ENCODE data around the gene SYNPO2. TPM values are rescaled to one million over a fixed set of nuclear protein-coding genes. Genes with fewer than 3 reads are reported as not detected.

Gene SYNPO2
- total and polyA plus RNA-seq, 2 of the 13 experiments (the other 11 are each of a cell fraction or from before 2014, with no cell fraction given), result not detected

DNA sequence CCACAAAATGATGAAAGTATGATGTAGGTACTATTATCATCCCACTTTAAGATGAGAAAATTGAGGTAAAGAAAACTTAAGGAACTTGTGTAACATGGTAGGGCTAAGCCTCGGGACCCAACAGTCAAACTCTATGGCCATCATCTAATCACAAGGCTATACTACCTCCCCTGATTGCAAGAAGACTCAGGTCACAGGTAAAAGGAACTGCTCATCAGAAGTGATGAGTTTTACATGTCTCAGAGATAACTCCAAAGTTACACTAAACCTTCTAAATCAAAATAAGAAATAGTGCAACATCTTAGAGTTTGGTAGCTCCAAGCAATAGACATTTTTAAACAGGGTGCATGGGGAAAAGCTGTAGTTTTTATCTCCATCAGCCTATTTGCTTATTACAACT, 150.5 kb downstream of the SYNPO2 start:
- Histone ChIP-seq H3K9me3 (ENCODE audit: low read length) (no peaks in the 10 kb centered on the region), H3K4me3 (replicated peaks in 1 of 3; ENCODE audit: insufficient read depth in 1 of 3, low read depth in 2 of 3, low read length in 3 of 3) (no peak overlapping the region), H3K27ac (ENCODE audit: extremely low read length, insufficient read depth, low read length) (no peak overlapping the region), H3K4me1 (ENCODE audit: insufficient read depth, low read length) (no peaks in the 10 kb centered on the region), H3K27me3 (ENCODE audit: control insufficient read depth in 1 of 2, insufficient read depth in 2 of 2, low read length in 2 of 2) (0 out of 5 replicates have a peak, but pooled peaks cover 0 to 5% of the 10 kb centered on the region in 2 experiments), H3K4me2 (ENCODE audit: low read depth, low read length) (no peak overlapping the region), H4K20me1 (ENCODE audit: insufficient read depth, low read length) (no peaks in the 10 kb centered on the region), H3K9ac (ENCODE audit: insufficient read depth, low read depth, low read length) (no peak overlapping the region), H3K79me2 (ENCODE audit: insufficient read depth, low read length) (no peaks in the 10 kb centered on the region), H2AFZ (ENCODE audit: low read length) (no peak overlapping the region), H3K36me3 (replicated peaks in 1 of 2; ENCODE audit: control insufficient read depth in 1 of 2, insufficient read depth in 2 of 2, low read length in 2 of 2) (no peaks in the 10 kb centered on the region)
- intact Hi-C loops (cut with micrococcal nuclease; ENCODE audit: unreplicated experiment) (loop anchor here (1.0 kb wide), 1 partner anchor 57 kb away; no protein-coding TSS in a partner anchor), in situ Hi-C loops (cut with HindIII; ENCODE audit: extremely low pct_ligation_motif_present, low pct_unique_long_range_greater_than_20kb) (no loop called here)
- ATAC-seq (no peak), FAIRE-seq (no peak), DNase-seq (ENCODE audit: low spot score) (no peak)
- WGBS (ENCODE audit: low lambda C conversion rate), result 0% methylated on average over 1 of the region's 1 CpG
- POLR2A ChIA-PET, result no interaction called here
- TF ChIP-seq ZNF670 (CRISPR knock-in tag; IDR thresholded peaks at IDR 0.05; ENCODE audit: borderline replicate concordance) (no peak), ZNF468 (CRISPR knock-in tag; IDR thresholded peaks at IDR 0.05) (no peak), ZNF607 (CRISPR knock-in tag; IDR thresholded peaks at IDR 0.05; ENCODE audit: borderline replicate concordance) (no peak)
- TF ChIP-seq, protein P1, sequence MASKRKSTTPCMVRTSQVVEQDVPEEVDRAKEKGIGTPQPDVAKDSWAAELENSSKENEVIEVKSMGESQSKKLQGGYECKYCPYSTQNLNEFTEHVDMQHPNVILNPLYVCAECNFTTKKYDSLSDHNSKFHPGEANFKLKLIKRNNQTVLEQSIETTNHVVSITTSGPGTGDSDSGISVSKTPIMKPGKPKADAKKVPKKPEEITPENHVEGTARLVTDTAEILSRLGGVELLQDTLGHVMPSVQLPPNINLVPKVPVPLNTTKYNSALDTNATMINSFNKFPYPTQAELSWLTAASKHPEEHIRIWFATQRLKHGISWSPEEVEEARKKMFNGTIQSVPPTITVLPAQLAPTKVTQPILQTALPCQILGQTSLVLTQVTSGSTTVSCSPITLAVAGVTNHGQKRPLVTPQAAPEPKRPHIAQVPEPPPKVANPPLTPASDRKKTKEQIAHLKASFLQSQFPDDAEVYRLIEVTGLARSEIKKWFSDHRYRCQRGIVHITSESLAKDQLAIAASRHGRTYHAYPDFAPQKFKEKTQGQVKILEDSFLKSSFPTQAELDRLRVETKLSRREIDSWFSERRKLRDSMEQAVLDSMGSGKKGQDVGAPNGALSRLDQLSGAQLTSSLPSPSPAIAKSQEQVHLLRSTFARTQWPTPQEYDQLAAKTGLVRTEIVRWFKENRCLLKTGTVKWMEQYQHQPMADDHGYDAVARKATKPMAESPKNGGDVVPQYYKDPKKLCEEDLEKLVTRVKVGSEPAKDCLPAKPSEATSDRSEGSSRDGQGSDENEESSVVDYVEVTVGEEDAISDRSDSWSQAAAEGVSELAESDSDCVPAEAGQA (IDR thresholded peaks at IDR 0.05; ENCODE audit: low read depth), result no peak
- TF ChIP-seq, protein P1 (CRISPR knock-in tag; IDR thresholded peaks at IDR 0.05; ENCODE audit: borderline replicate concordance), result no peak
- TF ChIP-seq, protein P2, sequence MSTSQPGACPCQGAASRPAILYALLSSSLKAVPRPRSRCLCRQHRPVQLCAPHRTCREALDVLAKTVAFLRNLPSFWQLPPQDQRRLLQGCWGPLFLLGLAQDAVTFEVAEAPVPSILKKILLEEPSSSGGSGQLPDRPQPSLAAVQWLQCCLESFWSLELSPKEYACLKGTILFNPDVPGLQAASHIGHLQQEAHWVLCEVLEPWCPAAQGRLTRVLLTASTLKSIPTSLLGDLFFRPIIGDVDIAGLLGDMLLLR (CRISPR knock-in tag; IDR thresholded peaks at IDR 0.05), result no peak
- CTCF ChIA-PET (ENCODE audit: low intra/inter-chr PET ratio, low total read pairs), result no interaction called here
- BruUV-seq (replicated peaks), result no TSS peak

Measured in HepG2 (cell line).